Neuronal stem cell (in vitro differentiated cells): ENCODE measurements around the gene PAXX.
A peak's percentile ranks its signal among the peaks of the same experiment; 100 is the strongest.

ENCODE experiments used
- DNase-seq: peaks from one replicate; pipeline ENCODE4 v3.0.0-alpha.2; 2013; ENCODE audit warnings: low spot score
- H2AFZ ChIP-seq: one replicate; pipeline ENCODE4 v1.6.1; 2013; ENCODE audit warnings: mild to moderate bottlenecking, low read length, inconsistent platforms
- H2AK5ac ChIP-seq: 2 replicates; pipeline ENCODE4 v1.6.1; 2013; ENCODE audit warnings: low read depth, mild to moderate bottlenecking, inconsistent platforms, low read length, moderate library complexity, mixed read lengths
- H2BK120ac ChIP-seq: 2 replicates; pipeline ENCODE4 v1.6.1; 2013; ENCODE audit warnings: low read depth, mild to moderate bottlenecking, inconsistent platforms, low read length, moderate library complexity, mixed read lengths
- H2BK12ac ChIP-seq: one replicate; pipeline ENCODE4 v1.6.1; 2013; ENCODE audit warnings: low read length, inconsistent platforms
- H2BK15ac ChIP-seq: 2 replicates; pipeline ENCODE4 v1.6.1; 2013; ENCODE audit warnings: mild to moderate bottlenecking, low read length, inconsistent platforms, mixed read lengths
- H2BK5ac ChIP-seq: one replicate; pipeline ENCODE4 v1.6.1; 2013; ENCODE audit warnings: inconsistent platforms, mild to moderate bottlenecking, low read length, moderate library complexity
- H3K14ac ChIP-seq: one replicate; pipeline ENCODE4 v1.6.1; 2013; ENCODE audit warnings: low read length, inconsistent platforms
- H3K18ac ChIP-seq: 2 replicates; pipeline ENCODE4 v1.6.1; 2013; ENCODE audit warnings: low read length, inconsistent platforms
- H3K23ac ChIP-seq: 2 replicates; pipeline ENCODE4 v1.6.1; 2013; ENCODE audit warnings: low read depth, mild to moderate bottlenecking, mixed read lengths, low read length, inconsistent platforms; ENCODE audit not compliant: poor library complexity
- H3K27ac ChIP-seq: replicated peaks from 3 replicates; pipeline ENCODE4 v1.5.1; 2013; ENCODE audit warnings: low read length, inconsistent platforms
- H3K27me3 ChIP-seq, 3 experiments: 2 replicates each; pipeline ENCODE4 v1.6.1; 2013; ENCODE audit warnings: low read length in 3 of 3, mild to moderate bottlenecking in 2 of 3, inconsistent platforms in 1 of 3, low read depth in 1 of 3, mixed read lengths in 1 of 3, moderate library complexity in 1 of 3; ENCODE audit not compliant: control insufficient read depth in 3 of 3, insufficient read depth in 3 of 3
- H3K36me3 ChIP-seq, 2 donors: replicated peaks in 1 of 2; 2 replicates each; pipeline ENCODE4 v1.6.1; 2013; ENCODE audit warnings: low read length in 2 of 2; ENCODE audit not compliant: control insufficient read depth in 2 of 2, insufficient read depth in 2 of 2
- H3K4ac ChIP-seq: 2 replicates; pipeline ENCODE4 v1.6.1; 2013; ENCODE audit warnings: inconsistent platforms, mild to moderate bottlenecking, low read length, moderate library complexity
- H3K4me1 ChIP-seq, 2 donors: 1 replicate in 1 of 2; 2 replicates in 1 of 2; pipeline ENCODE4 v1.6.1; 2013; ENCODE audit warnings: low read length in 2 of 2, low read depth in 1 of 2; ENCODE audit not compliant: control insufficient read depth in 2 of 2, insufficient read depth in 1 of 2
- H3K4me2 ChIP-seq: one replicate; pipeline ENCODE4 v1.6.1; 2013; ENCODE audit warnings: mild to moderate bottlenecking, low read length, inconsistent platforms; ENCODE audit not compliant: insufficient read depth, poor library complexity, severe bottlenecking
- H3K4me3 ChIP-seq, 2 donors: 2 replicates each; pipeline ENCODE4 v1.5.1; 2013; ENCODE audit warnings: low read length in 2 of 2, mild to moderate bottlenecking in 2 of 2, inconsistent platforms in 1 of 2, moderate library complexity in 1 of 2
- H3K79me1 ChIP-seq: one replicate; pipeline ENCODE4 v1.6.1; 2013; ENCODE audit warnings: low read depth, mild to moderate bottlenecking, inconsistent platforms, low read length, moderate library complexity
- H3K9ac ChIP-seq: one replicate; pipeline ENCODE4 v1.6.1; 2013; ENCODE audit warnings: mild to moderate bottlenecking, low read depth, low read length, inconsistent platforms; ENCODE audit not compliant: poor library complexity
- H3K9me3 ChIP-seq, 2 donors: replicated peaks in 1 of 2; 2 replicates each; pipeline versions ENCODE3 to v1.6.1; 2013; ENCODE audit warnings: low read length in 2 of 2, mild to moderate bottlenecking in 2 of 2, inconsistent platforms in 1 of 2, low read depth in 1 of 2, mixed read lengths in 1 of 2, moderate library complexity in 1 of 2; ENCODE audit not compliant: control insufficient read depth in 2 of 2, insufficient read depth in 1 of 2
- H4K8ac ChIP-seq: one replicate; pipeline ENCODE4 v1.6.1; 2013; ENCODE audit warnings: low read depth, mild to moderate bottlenecking, inconsistent platforms, low read length, moderate library complexity
- H4K91ac ChIP-seq: one replicate; pipeline ENCODE4 v1.6.1; 2013; ENCODE audit warnings: low read length, low read depth, mild to moderate bottlenecking, inconsistent platforms; ENCODE audit not compliant: poor library complexity
- WGBS, 2 donors: extraction: QIAGEN DNeasy Blood & Tissue Kit; methylation state at CpG; one replicate each; pipeline ENCODE4 v1.1.7; 2013; ENCODE audit warnings: missing lambda C conversion rate in 2 of 2, mixed read lengths in 1 of 2; ENCODE audit not compliant: insufficient read length in 2 of 2, insufficient replicate concordance in 1 of 2; ENCODE audit errors: extremely low coverage in 2 of 2; 5-methylcytosine and 5-hydroxymethylcytosine counted together

The PAXX gene

GRCh38 chr9:136951541-136952320, 40.5 kb upstream of the PAXX start, which contains the start of gene LCN12:
Gene LCN12, plus strand, starts transcription at chr9:136952273. Its CDS starts 55 bp downstream, at chr9:136952328.
- H2AFZ ChIP-seq, result peak within 1 kb of the TSS; percentile 53

GRCh38 chr9:136952321-136952850, 39.8 kb upstream of the PAXX start:
- peak overlapping the region; percentile 84 for H2BK12ac ChIP-seq

More at GRCh38 chr9:136951541-136952320, 40.5 kb upstream of the PAXX start, which contains the start of gene LCN12:
- Histone ChIP-seq H3K18ac (peak within 1 kb of the TSS; percentile 87), H3K23ac (peak within 1 kb of the TSS; percentile 43), H4K8ac (no peak within 1 kb of the TSS), H4K91ac (no peak within 1 kb of the TSS), H2AK5ac (peak within 1 kb of the TSS; percentile 82), H2BK12ac (peak within 1 kb of the TSS; percentile 84), H3K14ac (no peak within 1 kb of the TSS), H3K9ac (no peak within 1 kb of the TSS), H3K36me3 (no peaks in the 10 kb centered on the region), H3K4ac (peak within 1 kb of the TSS; percentile 76), H3K4me1 (peaks cover 11 to 16% of the 10 kb centered on the region in 2 donors), H3K79me1 (no peaks in the 10 kb centered on the region), H3K4me2 (no peak within 1 kb of the TSS), H3K9me3 (no peaks in the 10 kb centered on the region), H2BK120ac (peak within 1 kb of the TSS; percentile 94), H3K27me3 (peaks cover 0 to 13% (median 0%) of the 10 kb centered on the region in 3 experiments), H2BK5ac (peak within 1 kb of the TSS; percentile 87), H3K4me3 (no peak within 1 kb of the TSS), H3K27ac (no peak within 1 kb of the TSS), H2BK15ac (peak within 1 kb of the TSS; percentile 81)
- no peak for DNase-seq
- WGBS, 2 donors, result no CpG with 5 or more reads among the region's 14 CpGs

GRCh38 chr9:136952876-136953770, 39.1 kb upstream of the PAXX start:
- DNase-seq, result no peak
- Histone ChIP-seq H3K27me3 (peaks cover 0 to 13% (median 0%) of the 10 kb centered on the region in 3 experiments), H2BK120ac (no peak overlapping the region), H3K4me2 (no peak overlapping the region), H2AFZ (no peak overlapping the region), H3K14ac (no peak overlapping the region), H3K79me1 (no peaks in the 10 kb centered on the region), H3K4me1 (peaks cover 11 to 16% of the 10 kb centered on the region in 2 donors), H3K9me3 (no peaks in the 10 kb centered on the region), H3K18ac (no peak overlapping the region), H2BK15ac (peak overlapping the region; percentile 75), H3K23ac (peak overlapping the region; percentile 43), H3K9ac (no peak overlapping the region), H4K8ac (no peak overlapping the region), H3K36me3 (no peaks in the 10 kb centered on the region), H3K27ac (no peak overlapping the region), H2BK12ac (peak overlapping the region; percentile 73), H2AK5ac (peak overlapping the region; percentile 90), H3K4ac (no peak overlapping the region), H4K91ac (no peak overlapping the region), H2BK5ac (peak overlapping the region; percentile 87), H3K4me3 (no peak overlapping the region)
- WGBS, 2 donors, result no CpG with 5 or more reads among the region's 44 CpGs

More at GRCh38 chr9:136952321-136952850, 39.8 kb upstream of the PAXX start:
- Histone ChIP-seq H3K4me1 (peaks cover 11 to 16% of the 10 kb centered on the region in 2 donors), H3K4me2 (no peak overlapping the region), H3K18ac (peak overlapping the region; percentile 87), H4K91ac (no peak overlapping the region), H3K14ac (no peak overlapping the region), H3K9ac (no peak overlapping the region), H3K4ac (no peak overlapping the region), H2AK5ac (peak overlapping the region; percentile 82), H2BK5ac (peak overlapping the region; percentile 87), H2BK15ac (peak overlapping the region; percentile 81), H2BK120ac (peak overlapping the region; percentile 94), H4K8ac (no peak overlapping the region), H2AFZ (peak overlapping the region; percentile 53), H3K9me3 (no peaks in the 10 kb centered on the region), H3K27me3 (peaks cover 0 to 13% (median 0%) of the 10 kb centered on the region in 3 experiments), H3K79me1 (no peaks in the 10 kb centered on the region), H3K4me3 (no peak overlapping the region), H3K23ac (no peak overlapping the region), H3K36me3 (no peaks in the 10 kb centered on the region), H3K27ac (no peak overlapping the region)
- WGBS, 2 donors, result no CpG with 5 or more reads among the region's 15 CpGs
- no peak for DNase-seq
